Astrocyte (in vitro differentiated cells and primary cell): ENCODE results near the gene SMAD7. TPM values are rescaled to one million over a fixed set of nuclear protein-coding genes. Genes with fewer than 3 reads are reported as not detected.

Experiments used
- DNase-seq: peaks from one replicate; pipeline ENCODE4 v3.0.0-alpha.2; 2010; ENCODE audit warnings: low read depth
- FAIRE-seq: peaks from 2 replicates; lab custom pipeline; 2011; peaks lifted over from hg19 to GRCh38; lab: Jason Lieb, UNC
- H2AFZ ChIP-seq: 2 replicates; pipeline ENCODE4 v1.6.0; 2012; ENCODE audit warnings: low read depth, low read length, inconsistent platforms
- H3K27ac ChIP-seq: 2 replicates; pipeline ENCODE4 v1.5.1; 2011; ENCODE audit warnings: low read depth, low read length, inconsistent platforms
- H3K27me3 ChIP-seq: 2 replicates; pipeline ENCODE4 v1.6.0; 2011; ENCODE audit warnings: low read length, inconsistent platforms; ENCODE audit not compliant: insufficient read depth
- H3K36me3 ChIP-seq: 2 replicates; pipeline ENCODE4 v1.5.1; 2011; ENCODE audit warnings: low read length, inconsistent platforms; ENCODE audit not compliant: insufficient read depth
- H3K4me1 ChIP-seq: 2 replicates; pipeline ENCODE4 v1.5.1; 2011; ENCODE audit warnings: low read length, inconsistent platforms; ENCODE audit not compliant: insufficient read depth
- H3K4me2 ChIP-seq: 2 replicates; pipeline ENCODE4 v1.6.0; 2012; ENCODE audit warnings: low read length, inconsistent platforms
- H3K4me3 ChIP-seq: 2 replicates; pipeline ENCODE4 v1.5.1; 2011; ENCODE audit warnings: low read depth, mild to moderate bottlenecking, low read length, inconsistent platforms; ENCODE audit not compliant: insufficient read depth
- H3K79me2 ChIP-seq: 2 replicates; pipeline ENCODE4 v1.6.0; 2012; ENCODE audit warnings: mild to moderate bottlenecking, low read length, inconsistent platforms; ENCODE audit not compliant: insufficient read depth
- H3K9ac ChIP-seq: 2 replicates; pipeline ENCODE4 v1.6.0; 2012; ENCODE audit warnings: mild to moderate bottlenecking, low read length, inconsistent platforms
- H3K9me3 ChIP-seq: 2 replicates; pipeline ENCODE4 v1.5.1; 2012; ENCODE audit warnings: low read depth, mild to moderate bottlenecking, low read length, inconsistent platforms; ENCODE audit not compliant: insufficient read depth
- H4K20me1 ChIP-seq: 2 replicates; pipeline ENCODE4 v1.6.0; 2012; ENCODE audit warnings: low read length, inconsistent platforms; ENCODE audit not compliant: insufficient read depth
- H3K27ac Mint-ChIP-seq: one replicate; pipeline ENCODE4 v1.8.0; 2021; ENCODE audit warnings: mild to moderate bottlenecking, mixed read lengths; ENCODE audit not compliant: unreplicated experiment
- H3K27me3 Mint-ChIP-seq: one replicate; pipeline ENCODE4 v1.8.0; 2021; ENCODE audit warnings: low read depth, mixed read lengths; ENCODE audit not compliant: unreplicated experiment
- H3K36me3 Mint-ChIP-seq: one replicate; pipeline ENCODE4 v1.8.0; 2021; ENCODE audit warnings: low read depth, mixed read lengths; ENCODE audit not compliant: unreplicated experiment
- H3K4me1 Mint-ChIP-seq: one replicate; pipeline ENCODE4 v1.8.0; 2021; ENCODE audit warnings: low read depth, mixed read lengths; ENCODE audit not compliant: unreplicated experiment
- H3K4me3 Mint-ChIP-seq: one replicate; pipeline ENCODE4 v1.8.0; 2021; ENCODE audit warnings: mild to moderate bottlenecking, moderate library complexity, mixed read lengths; ENCODE audit not compliant: unreplicated experiment
- H3K9me3 Mint-ChIP-seq: one replicate; pipeline ENCODE4 v1.8.0; 2021; ENCODE audit warnings: mild to moderate bottlenecking, mixed read lengths; ENCODE audit not compliant: unreplicated experiment
- EZH2 ChIP-seq: IDR thresholded peaks from 2 replicates; pipeline ENCODE4 v1.6.1; 2012; ENCODE audit warnings: mild to moderate bottlenecking, low read length, inconsistent platforms; ENCODE audit not compliant: insufficient read depth
- total RNA-seq: library from RNA; stranded (reverse); gene quantifications from 2 replicates; pipeline ENCODE4 v1.2.1, GENCODE V29; 2021
- TF ChIP-seq, protein P1 (sequence below): IDR thresholded peaks from 2 replicates; pipeline ENCODE4 v1.5.1; 2011; ENCODE audit warnings: low read depth, mild to moderate bottlenecking, inconsistent platforms, low read length, moderate library complexity; ENCODE audit not compliant: insufficient read depth

Gene SMAD7
- total RNA-seq, 1 donor from 2014 or later, result 62.9 TPM

DNA sequence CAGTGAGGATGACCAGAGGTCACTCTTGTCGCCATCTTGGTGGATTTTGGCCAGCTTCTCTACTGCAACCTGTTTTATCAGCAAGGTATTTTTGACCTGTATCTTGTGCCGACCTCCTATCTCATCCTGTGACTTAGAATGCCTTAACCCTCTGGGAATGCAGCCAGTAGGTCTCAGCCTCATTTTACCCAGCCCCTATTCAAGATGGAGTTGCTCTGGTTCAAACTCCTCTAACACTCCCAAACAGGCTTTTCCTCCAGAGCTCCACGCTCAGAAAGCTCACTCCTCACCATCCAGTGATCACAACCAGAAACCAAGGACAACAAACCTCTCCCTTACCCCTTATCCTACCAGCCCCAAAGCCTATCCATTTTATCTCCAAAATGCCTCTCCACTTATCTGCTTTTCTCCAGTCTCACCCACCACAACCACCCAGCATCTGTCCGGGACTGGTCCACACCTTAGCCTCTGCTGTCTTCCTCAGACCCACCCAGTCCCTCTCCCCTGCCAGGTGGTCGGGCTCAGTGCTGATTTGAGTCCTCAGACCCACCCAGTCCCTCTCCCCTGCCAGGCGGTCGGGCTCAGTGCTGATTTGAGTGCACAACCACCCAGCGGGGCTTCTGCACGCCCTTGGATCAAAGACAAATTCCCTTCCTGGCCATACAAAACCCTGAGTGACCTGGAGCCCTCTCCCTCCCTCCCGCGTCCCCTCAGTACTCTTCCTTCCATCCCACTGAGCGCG is 11.7 kb upstream of the SMAD7 start:
- no peak for DNase-seq
- H3K4me1 ChIP-seq, result peaks cover 33% of the 10 kb centered on the region
- no peak overlapping the region for H3K4me2 ChIP-seq
- H2AFZ ChIP-seq, result no peak overlapping the region
- no peaks in the 10 kb centered on the region for H3K79me2 ChIP-seq
- H3K9me3 ChIP-seq, result no peaks in the 10 kb centered on the region
- H3K36me3 Mint-ChIP-seq, result no peaks in the 10 kb centered on the region
- H3K9ac ChIP-seq, result no peak overlapping the region
- peaks cover 48% of the 10 kb centered on the region for H3K4me1 Mint-ChIP-seq
- H3K27ac ChIP-seq, result no peak overlapping the region
- peaks cover 3% of the 10 kb centered on the region for H3K9me3 Mint-ChIP-seq
- no peaks in the 10 kb centered on the region for H3K27me3 Mint-ChIP-seq
- no peak overlapping the region for H3K4me3 Mint-ChIP-seq
- no peak for FAIRE-seq
- H3K36me3 ChIP-seq, result no peaks in the 10 kb centered on the region
- H4K20me1 ChIP-seq, result no peaks in the 10 kb centered on the region
- TF ChIP-seq, protein P1, sequence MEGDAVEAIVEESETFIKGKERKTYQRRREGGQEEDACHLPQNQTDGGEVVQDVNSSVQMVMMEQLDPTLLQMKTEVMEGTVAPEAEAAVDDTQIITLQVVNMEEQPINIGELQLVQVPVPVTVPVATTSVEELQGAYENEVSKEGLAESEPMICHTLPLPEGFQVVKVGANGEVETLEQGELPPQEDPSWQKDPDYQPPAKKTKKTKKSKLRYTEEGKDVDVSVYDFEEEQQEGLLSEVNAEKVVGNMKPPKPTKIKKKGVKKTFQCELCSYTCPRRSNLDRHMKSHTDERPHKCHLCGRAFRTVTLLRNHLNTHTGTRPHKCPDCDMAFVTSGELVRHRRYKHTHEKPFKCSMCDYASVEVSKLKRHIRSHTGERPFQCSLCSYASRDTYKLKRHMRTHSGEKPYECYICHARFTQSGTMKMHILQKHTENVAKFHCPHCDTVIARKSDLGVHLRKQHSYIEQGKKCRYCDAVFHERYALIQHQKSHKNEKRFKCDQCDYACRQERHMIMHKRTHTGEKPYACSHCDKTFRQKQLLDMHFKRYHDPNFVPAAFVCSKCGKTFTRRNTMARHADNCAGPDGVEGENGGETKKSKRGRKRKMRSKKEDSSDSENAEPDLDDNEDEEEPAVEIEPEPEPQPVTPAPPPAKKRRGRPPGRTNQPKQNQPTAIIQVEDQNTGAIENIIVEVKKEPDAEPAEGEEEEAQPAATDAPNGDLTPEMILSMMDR, result no peak
- TF ChIP-seq EZH2, result no peak
- peak overlapping the region; percentile 70 for H3K27ac Mint-ChIP-seq
- H3K27me3 ChIP-seq, result no peaks in the 10 kb centered on the region
- H3K4me3 ChIP-seq, result no peak overlapping the region

DNA sequence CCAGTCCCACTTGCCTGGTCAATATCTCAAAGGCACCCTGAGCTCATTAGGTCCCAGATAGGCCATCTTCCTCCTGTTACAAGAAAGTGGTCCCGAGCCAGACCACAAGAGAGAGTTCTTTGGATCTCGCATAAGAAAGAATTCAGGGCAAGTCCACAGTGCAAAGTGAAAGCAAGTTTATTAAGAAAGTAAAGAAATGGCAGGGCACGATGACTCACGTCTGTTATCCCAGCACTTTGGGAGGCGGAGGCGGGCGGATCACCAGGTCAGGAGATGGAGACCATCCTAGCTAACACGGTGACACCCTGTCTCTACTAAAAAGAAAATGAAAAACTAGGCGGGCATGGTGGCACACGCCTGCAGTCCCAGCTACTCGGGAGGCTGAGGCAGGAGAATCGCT is 10.8 kb upstream of the SMAD7 start:
- Mint-ChIP-seq H3K4me3 (peak overlapping the region; percentile 56), H3K4me1 (peaks cover 53% of the 10 kb centered on the region), H3K27ac (peak overlapping the region; percentile 92), H3K9me3 (peaks cover 3% of the 10 kb centered on the region), H3K27me3 (no peaks in the 10 kb centered on the region), H3K36me3 (no peaks in the 10 kb centered on the region)
- TF ChIP-seq, protein P1, result no peak
- no peak for TF ChIP-seq EZH2
- Histone ChIP-seq H3K27ac (peak overlapping the region; percentile 92), H3K9me3 (no peaks in the 10 kb centered on the region), H4K20me1 (no peaks in the 10 kb centered on the region), H3K4me1 (peaks cover 35% of the 10 kb centered on the region), H3K36me3 (no peaks in the 10 kb centered on the region), H3K79me2 (no peaks in the 10 kb centered on the region), H3K9ac (peak overlapping the region; percentile 78), H2AFZ (no peak overlapping the region), H3K27me3 (no peaks in the 10 kb centered on the region), H3K4me2 (peak overlapping the region; percentile 68), H3K4me3 (peak overlapping the region; percentile 12)
- FAIRE-seq (no peak), DNase-seq (peak; percentile 81)
